GM12891 (cell line): ENCODE results near the gene PCDH1.

Source experiments
- DNase-seq: peaks from one replicate; pipeline ENCODE4 v3.0.0; 2011; ENCODE audit warnings: low spot score; ENCODE audit not compliant: insufficient read length
- FAIRE-seq: peaks from 2 replicates; lab custom pipeline; 2011; peaks lifted over from hg19 to GRCh38; lab: Jason Lieb, UNC
- PAX5 ChIP-seq: IDR thresholded peaks from 2 replicates; pipeline ENCODE4 v1.6.1; 2011; ENCODE audit warnings: low read length, moderate library complexity, mild to moderate bottlenecking; ENCODE audit not compliant: insufficient read depth, severe bottlenecking
- POLR2A ChIP-seq: IDR thresholded peaks from 2 replicates; pipeline ENCODE4 v1.6.1; 2011; ENCODE audit warnings: low read depth, low read length, control low read depth
- POLR2AphosphoS5 ChIP-seq: IDR thresholded peaks from 2 replicates; pipeline ENCODE4 v1.6.1; 2011; ENCODE audit warnings: low read depth, low read length, control low read depth
- POU2F2 ChIP-seq: IDR thresholded peaks from 2 replicates; pipeline ENCODE4 v1.6.1; 2011; ENCODE audit warnings: low read depth, mild to moderate bottlenecking, control low read depth, low read length, moderate library complexity
- SPI1 ChIP-seq: IDR thresholded peaks from 2 replicates; pipeline ENCODE4 v1.6.1; 2011; ENCODE audit warnings: low read depth, low read length, control low read depth
- TAF1 ChIP-seq: IDR thresholded peaks from 2 replicates; pipeline ENCODE4 v1.6.1; 2011; ENCODE audit warnings: low read depth, low read length, control low read depth

The PCDH1 gene

GRCh38 chr5:141867139-141867538 is 11.1 kb downstream of the PCDH1 start:
- FAIRE-seq (no peak), DNase-seq (no peak)
- TF ChIP-seq POU2F2 (no peak), SPI1 (no peak), TAF1 (no peak), PAX5 (no peak), POLR2A (no peak), POLR2AphosphoS5 (no peak)

- FAIRE-seq (no peak), DNase-seq (no peak)
- TF ChIP-seq TAF1 = no peak
- TF ChIP-seq PAX5 = no peak
- no peak for TF ChIP-seq POLR2A
- TF ChIP-seq POU2F2 = no peak
- TF ChIP-seq POLR2AphosphoS5 = no peak
- TF ChIP-seq SPI1 = no peak
These were observed 12.1 kb downstream of the PCDH1 start for GRCh38 chr5:141866096-141866495.

GRCh38 chr5:141865406-141865805 is 12.8 kb downstream of the PCDH1 start:
- FAIRE-seq (no peak), DNase-seq (no peak)
- TF ChIP-seq POLR2A = no peak
- TF ChIP-seq POU2F2 = no peak
- TF ChIP-seq SPI1 = no peak
- TF ChIP-seq POLR2AphosphoS5 = no peak
- no peak for TF ChIP-seq PAX5
- no peak for TF ChIP-seq TAF1

- no peak for DNase-seq
- no peak for FAIRE-seq
- no peak for TF ChIP-seq POLR2AphosphoS5
- no peak for TF ChIP-seq PAX5
These were observed 13.5 kb downstream of the PCDH1 start for GRCh38 chr5:141864371-141865370.

- DNase-seq (no peak), FAIRE-seq (no peak)
- TF ChIP-seq PAX5 (no peak), TAF1 (no peak), POLR2AphosphoS5 (no peak), POLR2A (no peak), POU2F2 (no peak), SPI1 (no peak)
These were observed 14.5 kb downstream of the PCDH1 start for GRCh38 chr5:141863569-141864178.

- FAIRE-seq (no peak), DNase-seq (no peak)
- TF ChIP-seq SPI1 (no peak), POLR2AphosphoS5 (no peak), TAF1 (no peak), POU2F2 (no peak), POLR2A (no peak), PAX5 (no peak)
These were observed 15.2 kb downstream of the PCDH1 start for GRCh38 chr5:141862936-141863543.

- TF ChIP-seq POLR2AphosphoS5 (no peak), PAX5 (no peak), POU2F2 (no peak), TAF1 (no peak), POLR2A (no peak), SPI1 (no peak)
- no peak for FAIRE-seq
- no peak for DNase-seq
These were observed 17.0 kb downstream of the PCDH1 start for GRCh38 chr5:141861194-141861593.

GRCh38 chr5:141858079-141858765 is 20.0 kb downstream of the PCDH1 start:
- TF ChIP-seq POLR2A (no peak), POLR2AphosphoS5 (no peak), TAF1 (no peak), SPI1 (no peak), PAX5 (no peak), POU2F2 (no peak)
- no peak for DNase-seq
- FAIRE-seq = no peak

- no peak for DNase-seq
- no peak for FAIRE-seq
- no peak for TF ChIP-seq SPI1
- no peak for TF ChIP-seq PAX5
- TF ChIP-seq POLR2A = no peak
- TF ChIP-seq POU2F2 = no peak
- no peak for TF ChIP-seq TAF1
- no peak for TF ChIP-seq POLR2AphosphoS5
These were observed 21.0 kb downstream of the PCDH1 start for GRCh38 chr5:141857226-141857625.
